GM19193 (cell line): ENCODE measurements around the gene PPP2R2C.

Experiments used
- POLR2A ChIP-seq: IDR thresholded peaks from 4 replicates; pipeline ENCODE4 v1.6.1; 2011; ENCODE audit not compliant: insufficient read depth, insufficient read length; ENCODE audit errors: extremely low read depth

PPP2R2C gene

DNA sequence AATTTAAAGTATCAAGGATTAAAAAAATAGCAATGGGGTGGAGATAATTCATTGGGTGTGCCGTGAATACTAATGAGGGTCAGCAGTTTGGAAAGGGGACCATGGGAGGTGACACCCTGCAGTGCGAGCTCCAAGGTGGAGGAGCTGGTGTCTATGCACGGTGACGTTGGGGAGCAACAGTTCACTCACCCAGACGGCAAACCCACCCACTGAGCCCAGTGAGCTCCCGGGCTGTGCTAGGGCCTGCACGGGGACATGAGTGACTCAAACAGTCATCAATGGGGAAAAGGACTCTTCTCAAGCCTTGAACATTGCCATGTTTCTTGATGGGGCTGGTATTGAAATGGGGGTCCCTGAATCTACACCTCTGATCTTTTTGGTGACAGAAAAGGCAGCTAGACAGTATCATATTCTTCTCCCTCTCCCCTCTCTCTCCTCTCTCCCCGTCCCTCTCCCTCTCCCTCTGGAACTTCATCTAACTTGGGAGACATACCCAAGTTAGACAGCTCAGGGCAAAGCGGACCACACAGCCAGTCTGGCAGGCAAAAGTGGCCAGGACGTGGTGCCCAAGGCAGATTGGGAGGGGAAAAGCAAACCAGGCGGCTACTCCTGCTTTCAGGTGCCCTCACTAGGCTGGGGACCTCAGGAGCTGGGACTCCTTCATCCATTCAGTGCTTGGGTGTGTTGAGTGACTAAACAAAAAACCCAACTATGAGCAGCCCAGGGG is 26.3 kb upstream of the PPP2R2C start:
- TF ChIP-seq POLR2A: no peak

DNA sequence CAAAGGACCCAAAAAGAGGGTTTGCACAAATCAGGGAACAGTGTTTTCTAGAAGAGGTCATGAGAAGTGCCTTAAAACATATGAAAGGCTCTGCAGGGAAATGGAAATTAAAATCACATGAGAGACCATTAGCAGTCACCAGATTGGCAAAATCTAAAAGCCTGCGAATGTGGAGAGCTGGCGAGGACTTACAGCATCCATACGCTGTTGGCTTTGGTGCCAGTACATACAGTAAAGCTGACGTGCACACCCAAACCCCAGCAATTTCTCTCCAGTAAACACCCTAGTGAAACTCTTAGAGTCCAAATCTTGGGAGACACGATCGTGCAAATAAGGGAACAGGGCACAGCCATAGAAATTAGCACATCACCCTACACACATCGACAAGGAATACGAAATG is 25.4 kb upstream of the PPP2R2C start:
- TF ChIP-seq POLR2A: no peak

DNA sequence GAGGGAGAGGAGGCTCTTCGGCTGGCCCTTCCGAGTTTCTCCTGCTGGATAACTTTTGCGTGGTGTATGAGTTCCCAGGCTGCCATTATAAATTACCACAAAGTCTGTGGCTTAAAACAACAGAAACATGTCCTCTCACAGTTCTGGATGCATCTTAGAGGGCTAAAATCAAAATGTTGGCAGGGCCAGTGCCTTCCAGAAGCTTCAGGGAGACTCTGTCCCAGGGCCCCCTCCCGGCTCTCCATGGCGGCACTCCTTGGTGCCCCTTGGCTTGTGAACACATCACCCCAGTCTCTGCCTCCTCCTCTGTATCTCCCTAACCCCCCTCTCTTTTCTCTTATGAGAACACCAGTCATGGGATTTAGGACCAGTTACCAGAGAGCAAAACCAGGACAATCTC is 23.3 kb upstream of the PPP2R2C start:
- TF ChIP-seq POLR2A: no peak

- TF ChIP-seq POLR2A: no peak
Observed at GRCh38 chr4:6495296-6495590, 22.8 kb upstream of the PPP2R2C start.

GRCh38 chr4:6494431-6495295 is 22.2 kb upstream of the PPP2R2C start:
- no peak for TF ChIP-seq POLR2A

GRCh38 chr4:6493658-6494304 is 21.4 kb upstream of the PPP2R2C start:
- no peak for TF ChIP-seq POLR2A

DNA sequence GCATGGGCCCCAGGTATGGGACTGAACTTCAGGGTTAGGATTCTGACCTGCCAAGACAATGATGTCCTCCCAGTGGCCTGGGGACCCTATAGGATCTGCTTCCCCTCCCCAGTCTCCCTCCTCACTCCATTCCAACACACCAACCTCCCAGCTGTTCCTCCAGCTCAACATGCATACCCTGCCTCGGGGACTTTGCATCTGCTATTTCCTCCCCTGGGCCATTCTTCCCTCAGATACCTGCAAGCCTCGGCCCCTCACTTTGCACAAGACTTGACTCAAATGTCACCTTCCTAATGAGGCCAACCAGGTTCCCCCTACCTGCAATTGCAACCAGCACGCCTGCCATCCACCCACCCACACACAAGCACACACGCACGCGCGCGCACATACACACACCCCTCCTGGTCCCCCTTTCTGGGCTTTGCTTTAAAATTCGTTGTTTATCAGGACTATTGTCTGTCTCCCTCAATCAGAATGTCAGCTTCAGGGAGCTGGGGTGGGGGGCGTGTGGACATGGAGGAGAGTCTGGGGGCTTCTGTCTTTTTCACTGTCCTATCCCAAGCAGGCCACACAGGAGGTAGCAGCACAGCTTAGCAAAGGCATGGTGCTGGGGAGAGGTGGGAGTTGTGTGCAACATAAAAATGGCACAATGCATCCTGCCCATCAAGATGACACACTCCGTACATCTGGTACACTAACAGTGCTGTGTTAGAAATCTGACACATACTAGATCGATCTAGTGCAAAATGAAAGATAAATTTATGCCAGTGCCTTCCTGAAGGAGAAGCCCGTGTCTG is 20.6 kb upstream of the PPP2R2C start:
- no peak for TF ChIP-seq POLR2A

DNA sequence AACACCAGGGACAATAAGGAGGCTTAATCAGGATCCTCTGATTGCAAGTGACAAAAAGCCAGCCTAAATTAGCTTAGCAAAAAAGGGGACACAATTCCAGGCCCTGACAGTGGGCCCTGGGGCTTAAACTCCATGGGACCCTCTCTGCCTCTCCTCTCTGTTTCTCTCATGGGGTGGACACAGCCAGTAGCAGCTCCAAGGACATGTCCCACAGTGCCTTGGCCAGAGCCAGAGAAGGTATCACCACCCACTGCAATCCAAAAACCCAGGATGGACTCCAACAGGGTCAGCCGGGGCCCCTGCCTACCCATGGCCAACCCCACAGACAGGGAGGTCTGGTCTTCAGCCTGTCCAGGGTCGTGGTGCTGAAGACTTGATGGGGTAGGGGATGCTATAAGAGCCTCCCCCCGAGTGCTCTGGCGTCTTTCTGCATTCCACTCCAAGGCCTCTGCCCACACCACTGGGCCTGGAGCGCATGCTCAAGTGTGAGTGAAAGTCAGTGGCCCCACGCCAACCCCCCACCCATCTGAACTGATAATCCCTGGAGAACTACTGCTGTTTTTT is 19.7 kb upstream of the PPP2R2C start:
- TF ChIP-seq POLR2A: no peak

DNA sequence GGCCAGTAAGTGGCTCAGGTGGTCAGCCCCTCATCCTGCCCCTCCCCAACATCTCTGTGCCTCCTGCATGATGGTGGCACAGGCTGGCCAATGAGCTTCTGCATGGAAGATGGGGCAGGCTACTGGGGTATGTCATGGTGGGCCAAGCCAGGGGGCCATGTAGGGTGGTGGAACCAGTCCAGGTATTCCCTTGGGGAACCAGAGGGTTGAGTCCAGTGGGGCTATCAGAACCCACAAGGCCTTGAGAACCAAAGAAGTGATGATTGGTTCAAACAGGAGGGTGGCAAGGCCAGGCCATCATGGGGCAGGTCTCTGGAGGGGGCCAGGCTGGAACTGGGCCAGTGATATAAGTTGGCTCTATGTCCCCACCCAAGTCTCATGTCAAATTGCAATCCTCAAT is 18.8 kb upstream of the PPP2R2C start:
- TF ChIP-seq POLR2A: no peak

DNA sequence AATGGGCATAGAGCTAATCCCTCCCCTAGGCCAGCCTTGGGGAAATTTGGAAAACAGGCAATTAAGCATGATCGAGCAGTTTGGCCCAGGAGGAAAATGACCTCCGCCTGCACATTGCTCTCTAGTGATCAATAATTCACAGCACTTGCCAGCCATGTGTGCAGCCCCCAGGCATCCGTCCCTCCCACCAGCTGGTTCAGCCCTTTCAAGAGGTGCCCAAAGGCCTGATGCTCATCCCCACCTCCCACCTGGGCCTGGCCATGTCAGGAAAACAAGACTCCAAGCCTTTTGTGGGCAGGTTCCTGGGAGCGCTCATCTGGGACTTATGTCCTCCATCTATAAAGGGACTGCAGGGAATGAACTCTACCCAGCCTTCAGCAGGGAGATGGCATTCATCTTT is 17.5 kb upstream of the PPP2R2C start:
- no peak for TF ChIP-seq POLR2A

DNA sequence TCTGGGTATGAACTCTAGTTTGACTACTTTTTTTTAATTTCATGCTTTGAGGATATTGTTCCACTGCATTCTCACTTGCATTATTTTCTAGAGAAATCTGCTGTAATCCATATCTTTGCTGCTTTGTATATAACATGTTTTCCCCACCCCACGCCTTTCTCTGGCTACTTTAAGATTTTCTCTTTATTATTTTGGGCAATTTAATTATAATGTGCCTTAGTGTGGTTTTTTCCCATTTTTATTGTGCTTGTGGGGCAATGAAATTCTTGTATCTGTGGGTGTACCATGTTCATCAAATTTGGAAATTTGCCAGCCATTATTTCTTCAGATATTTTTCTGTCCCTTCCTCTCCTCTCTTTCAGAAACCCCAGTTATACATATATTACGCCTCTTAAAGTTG is 15.1 kb upstream of the PPP2R2C start:
- TF ChIP-seq POLR2A: no peak

DNA sequence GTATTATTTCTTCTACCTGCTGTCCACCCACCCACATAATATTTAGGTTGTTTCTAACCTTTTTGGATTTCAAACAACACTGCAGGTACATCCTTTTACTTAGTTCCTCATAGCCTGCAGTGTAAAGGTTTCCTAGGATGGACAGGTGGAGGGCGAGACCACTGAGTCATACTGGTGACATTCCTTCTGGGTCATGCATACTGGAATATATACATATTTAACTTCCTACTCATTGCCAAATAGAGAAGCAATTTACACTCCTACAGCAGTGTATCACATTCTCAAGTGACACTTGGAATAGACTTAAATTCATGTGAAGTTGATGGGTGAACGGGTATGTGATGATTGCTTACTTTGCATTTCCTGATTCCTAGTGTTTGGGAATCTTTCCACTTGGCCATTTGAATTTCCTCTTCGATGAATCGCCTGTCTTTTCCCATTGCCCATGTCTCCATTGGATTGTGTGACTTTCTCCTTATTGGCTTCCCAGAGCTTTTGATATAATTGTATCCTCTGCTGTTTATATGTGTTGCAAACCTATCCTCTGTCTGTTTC is 8.2 kb upstream of the PPP2R2C start:
- no peak for TF ChIP-seq POLR2A

- TF ChIP-seq POLR2A: no peak
Observed at GRCh38 chr4:6478546-6479220, 6.3 kb upstream of the PPP2R2C start.

DNA sequence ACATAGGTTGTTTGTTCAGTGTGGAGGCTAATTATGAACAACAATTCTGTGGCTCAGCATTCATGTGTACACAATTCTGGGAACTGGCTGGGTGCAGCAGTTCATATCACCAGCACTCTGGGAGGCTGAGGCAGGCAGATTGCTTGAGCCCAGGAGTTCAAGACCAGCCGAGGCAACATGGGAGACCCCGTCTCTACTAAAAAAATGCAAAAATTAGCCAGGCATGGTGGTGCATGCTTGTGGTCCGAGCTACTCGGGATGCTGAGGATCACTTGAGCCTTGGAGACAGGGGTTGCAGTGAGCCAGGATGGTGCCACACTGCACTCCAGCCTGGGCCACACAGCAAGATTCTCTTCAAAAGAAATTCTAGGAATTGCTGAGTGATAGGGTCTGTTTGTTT is 4.5 kb upstream of the PPP2R2C start:
- no peak for TF ChIP-seq POLR2A
